Colonic mucosa (tissue), 4 donors: ENCODE results near the gene CXCL13. TPM values are rescaled to one million over a fixed set of nuclear protein-coding genes. Genes with fewer than 3 reads are reported as not detected.

Experiments
- DNase-seq: peaks from one replicate; pipeline ENCODE4 v3.0.0-alpha.2; 2020
- H3K27ac ChIP-seq: fragments of 200-600 bp; one replicate; pipeline ENCODE4 v1.8.0; 2021
- H3K27me3 ChIP-seq: fragments of 200-600 bp; one replicate; pipeline ENCODE4 v1.8.0; 2021
- H3K36me3 ChIP-seq: fragments of 200-600 bp; one replicate; pipeline ENCODE4 v1.8.0; 2021
- H3K4me1 ChIP-seq: fragments of 200-600 bp; one replicate; pipeline ENCODE4 v1.8.0; 2021; ENCODE audit warnings: mild to moderate bottlenecking
- H3K4me3 ChIP-seq: fragments of 200-600 bp; one replicate; pipeline ENCODE4 v1.8.0; 2021
- H3K9ac ChIP-seq, 2 donors: one replicate each; pipeline ENCODE4 v1.7.0; 2013; ENCODE audit warnings: control low read depth in 2 of 2, low read depth in 2 of 2, low read length in 2 of 2
- H3K9me3 ChIP-seq: fragments of 200-600 bp; one replicate; pipeline ENCODE4 v1.8.0; 2021
- CTCF ChIP-seq: fragments of 200-600 bp; IDR thresholded peaks from one replicate; pipeline ENCODE4 v1.8.0; 2022; ENCODE audit warnings: antibody characterized with exemption, mild to moderate bottlenecking
- intact Hi-C: fragments of 100-400 bp; cut with DNase I; formaldehyde crosslinking; loops from one replicate; pipeline ENCODE4 v1.14.1; 2022
- total RNA-seq, 2 donors: library from RNA; stranded (reverse); fragmentation: NEBNext Ultra II Directional in 1 of 2; extraction: Animal tissue kit (Norgen Biotek cat#: 25700) in 1 of 2; gene quantifications; one replicate each; pipeline ENCODE4 v1.2.1, GENCODE V29; 2021
- donor health status: healthy.
- donor health status: DM: no; HTN: no; CAD: no.
- donor health status: DM: no; HTN: no; CAD: no.

CXCL13 gene
- total RNA-seq, 2 donors from 2014 or later, result 0.35 to 1.1 TPM

GRCh38 chr4:77595364-77595973 lies 10.2 kb upstream of the CXCL13 start:
- H3K9me3 ChIP-seq, result no peaks in the 10 kb centered on the region
- H3K27ac ChIP-seq, result no peak overlapping the region
- TF ChIP-seq CTCF, result no peak
- no peak overlapping the region for H3K4me3 ChIP-seq
- H3K27me3 ChIP-seq, result no peaks in the 10 kb centered on the region
- intact Hi-C loops, result no loop called here
- no peak for DNase-seq
- H3K36me3 ChIP-seq, result no peaks in the 10 kb centered on the region
- no peaks in the 10 kb centered on the region for H3K4me1 ChIP-seq
- H3K9ac ChIP-seq, result no peak overlapping the region

- H3K27me3 ChIP-seq, result no peaks in the 10 kb centered on the region
- TF ChIP-seq CTCF, result peak; percentile 47
- no peak overlapping the region for H3K4me3 ChIP-seq
- intact Hi-C loops, result no loop called here
- peak; percentile 24 for DNase-seq
- no peak overlapping the region for H3K27ac ChIP-seq
- no peaks in the 10 kb centered on the region for H3K4me1 ChIP-seq
- no peaks in the 10 kb centered on the region for H3K36me3 ChIP-seq
- no peak overlapping the region for H3K9ac ChIP-seq
- no peaks in the 10 kb centered on the region for H3K9me3 ChIP-seq
Measured at GRCh38 chr4:77599378-77599777, 6.2 kb upstream of the CXCL13 start.

GRCh38 chr4:77600521-77601451 lies 4.8 kb upstream of the CXCL13 start:
- Histone ChIP-seq H3K4me1 (no peaks in the 10 kb centered on the region), H3K9ac (no peak overlapping the region), H3K27ac (no peak overlapping the region), H3K36me3 (no peaks in the 10 kb centered on the region), H3K4me3 (no peak overlapping the region), H3K27me3 (no peaks in the 10 kb centered on the region), H3K9me3 (no peaks in the 10 kb centered on the region)
- peak; percentile 79 for TF ChIP-seq CTCF
- DNase-seq, result peak; percentile 31
- intact Hi-C loops, result loop anchor here (5.0 to 10.0 kb wide), 3 partner anchors 133 to 356 kb away; no protein-coding TSS in a partner anchor

- Histone ChIP-seq H3K9me3 (no peaks in the 10 kb centered on the region), H3K4me3 (no peak overlapping the region), H3K4me1 (no peaks in the 10 kb centered on the region), H3K36me3 (no peaks in the 10 kb centered on the region), H3K9ac (no peak overlapping the region), H3K27ac (no peak overlapping the region), H3K27me3 (no peaks in the 10 kb centered on the region)
- no peak for DNase-seq
- no peak for TF ChIP-seq CTCF
- intact Hi-C loops, result loop anchor here (5.0 to 10.0 kb wide), 3 partner anchors 134 to 357 kb away; no protein-coding TSS in a partner anchor
Measured at GRCh38 chr4:77601614-77602187, 3.9 kb upstream of the CXCL13 start.

GRCh38 chr4:77613267-77613666 lies 7.6 kb downstream of the CXCL13 start:
- no peak overlapping the region for H3K4me3 ChIP-seq
- H3K9me3 ChIP-seq, result no peaks in the 10 kb centered on the region
- no peak for TF ChIP-seq CTCF
- no peaks in the 10 kb centered on the region for H3K4me1 ChIP-seq
- H3K27me3 ChIP-seq, result no peaks in the 10 kb centered on the region
- no peak overlapping the region for H3K9ac ChIP-seq
- intact Hi-C loops, result no loop called here
- H3K27ac ChIP-seq, result no peak overlapping the region
- H3K36me3 ChIP-seq, result no peaks in the 10 kb centered on the region
- DNase-seq, result no peak
